Measurements from ENCODE around the gene VASH1.

Gene VASH1

GRCh38 chr14:76718306-76719040 lies 42.8 kb upstream of the VASH1 start:
- TF ChIP-seq SALL2 (tag by site-specific recombination; IDR thresholded peaks at IDR 0.05; ENCODE audit: borderline replicate concordance) (no peak), ZNF658 (tag by site-specific recombination; IDR thresholded peaks at IDR 0.05) (no peak), ZNF624 (tag by site-specific recombination; IDR thresholded peaks at IDR 0.05) (no peak), ZNF621 (tag by site-specific recombination; IDR thresholded peaks at IDR 0.05) (no peak), ZNF341 (tag by site-specific recombination; IDR thresholded peaks at IDR 0.05; ENCODE audit: low read depth) (no peak), ZNF830 (tag by site-specific recombination; IDR thresholded peaks at IDR 0.05; ENCODE audit: low read depth) (no peak), ZNF704 (tag by site-specific recombination; IDR thresholded peaks at IDR 0.05) (no peak), MEIS1 (CRISPR knock-in tag; IDR thresholded peaks at IDR 0.05; ENCODE audit: borderline replicate concordance) (no peak), KLF9 (tag by site-specific recombination; IDR thresholded peaks at IDR 0.05; ENCODE audit: low read depth) (no peak), ZNF626 (tag by site-specific recombination; IDR thresholded peaks at IDR 0.05) (no peak), ZNF416 (tag by site-specific recombination; IDR thresholded peaks at IDR 0.05) (no peak), ZNF837 (tag by site-specific recombination; IDR thresholded peaks at IDR 0.05) (no peak), ZNF311 (tag by site-specific recombination; IDR thresholded peaks at IDR 0.05; ENCODE audit: borderline replicate concordance) (no peak), MZF1 (tag by site-specific recombination; IDR thresholded peaks at IDR 0.05; ENCODE audit: borderline replicate concordance) (no peak), ZNF560 (tag by site-specific recombination; IDR thresholded peaks at IDR 0.05; ENCODE audit: borderline replicate concordance) (no peak), ZNF366 (tag by site-specific recombination; conservative IDR thresholded peaks at IDR 0.05) (no peak), ZNF785 (tag by site-specific recombination; IDR thresholded peaks at IDR 0.05) (no peak)
- TF ChIP-seq, protein P1, sequence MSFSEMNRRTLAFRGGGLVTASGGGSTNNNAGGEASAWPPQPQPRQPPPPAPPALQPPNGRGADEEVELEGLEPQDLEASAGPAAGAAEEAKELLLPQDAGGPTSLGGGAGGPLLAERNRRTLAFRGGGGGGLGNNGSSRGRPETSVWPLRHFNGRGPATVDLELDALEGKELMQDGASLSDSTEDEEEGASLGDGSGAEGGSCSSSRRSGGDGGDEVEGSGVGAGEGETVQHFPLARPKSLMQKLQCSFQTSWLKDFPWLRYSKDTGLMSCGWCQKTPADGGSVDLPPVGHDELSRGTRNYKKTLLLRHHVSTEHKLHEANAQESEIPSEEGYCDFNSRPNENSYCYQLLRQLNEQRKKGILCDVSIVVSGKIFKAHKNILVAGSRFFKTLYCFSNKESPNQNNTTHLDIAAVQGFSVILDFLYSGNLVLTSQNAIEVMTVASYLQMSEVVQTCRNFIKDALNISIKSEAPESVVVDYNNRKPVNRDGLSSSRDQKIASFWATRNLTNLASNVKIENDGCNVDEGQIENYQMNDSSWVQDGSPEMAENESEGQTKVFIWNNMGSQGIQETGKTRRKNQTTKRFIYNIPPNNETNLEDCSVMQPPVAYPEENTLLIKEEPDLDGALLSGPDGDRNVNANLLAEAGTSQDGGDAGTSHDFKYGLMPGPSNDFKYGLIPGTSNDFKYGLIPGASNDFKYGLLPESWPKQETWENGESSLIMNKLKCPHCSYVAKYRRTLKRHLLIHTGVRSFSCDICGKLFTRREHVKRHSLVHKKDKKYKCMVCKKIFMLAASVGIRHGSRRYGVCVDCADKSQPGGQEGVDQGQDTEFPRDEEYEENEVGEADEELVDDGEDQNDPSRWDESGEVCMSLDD (tag by site-specific recombination; IDR thresholded peaks at IDR 0.05) = no peak
- TF ChIP-seq, protein P2, sequence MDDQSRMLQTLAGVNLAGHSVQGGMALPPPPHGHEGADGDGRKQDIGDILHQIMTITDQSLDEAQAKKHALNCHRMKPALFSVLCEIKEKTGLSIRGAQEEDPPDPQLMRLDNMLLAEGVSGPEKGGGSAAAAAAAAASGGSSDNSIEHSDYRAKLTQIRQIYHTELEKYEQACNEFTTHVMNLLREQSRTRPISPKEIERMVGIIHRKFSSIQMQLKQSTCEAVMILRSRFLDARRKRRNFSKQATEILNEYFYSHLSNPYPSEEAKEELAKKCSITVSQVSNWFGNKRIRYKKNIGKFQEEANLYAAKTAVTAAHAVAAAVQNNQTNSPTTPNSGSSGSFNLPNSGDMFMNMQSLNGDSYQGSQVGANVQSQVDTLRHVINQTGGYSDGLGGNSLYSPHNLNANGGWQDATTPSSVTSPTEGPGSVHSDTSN (CRISPR knock-in tag; IDR thresholded peaks at IDR 0.05) = no peak
- TF ChIP-seq, protein P3, sequence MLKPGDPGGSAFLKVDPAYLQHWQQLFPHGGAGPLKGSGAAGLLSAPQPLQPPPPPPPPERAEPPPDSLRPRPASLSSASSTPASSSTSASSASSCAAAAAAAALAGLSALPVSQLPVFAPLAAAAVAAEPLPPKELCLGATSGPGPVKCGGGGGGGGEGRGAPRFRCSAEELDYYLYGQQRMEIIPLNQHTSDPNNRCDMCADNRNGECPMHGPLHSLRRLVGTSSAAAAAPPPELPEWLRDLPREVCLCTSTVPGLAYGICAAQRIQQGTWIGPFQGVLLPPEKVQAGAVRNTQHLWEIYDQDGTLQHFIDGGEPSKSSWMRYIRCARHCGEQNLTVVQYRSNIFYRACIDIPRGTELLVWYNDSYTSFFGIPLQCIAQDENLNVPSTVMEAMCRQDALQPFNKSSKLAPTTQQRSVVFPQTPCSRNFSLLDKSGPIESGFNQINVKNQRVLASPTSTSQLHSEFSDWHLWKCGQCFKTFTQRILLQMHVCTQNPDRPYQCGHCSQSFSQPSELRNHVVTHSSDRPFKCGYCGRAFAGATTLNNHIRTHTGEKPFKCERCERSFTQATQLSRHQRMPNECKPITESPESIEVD (tag by site-specific recombination; IDR thresholded peaks at IDR 0.05) = no peak
- H3K4me1 ChIP-seq (ENCODE audit: control insufficient read depth, insufficient read depth, low read length) = no peaks in the 10 kb centered on the region
- no peak overlapping the region for H3K27ac ChIP-seq (ENCODE audit: extremely low read depth, low read depth, low read length)
- ChIA-PET CTCF (interaction anchor here (0.7 to 2.2 kb wide), 3 partner anchors 8 to 67 kb away, joined by 3 to 16 read pairs (median 5); no protein-coding TSS in a partner anchor), POLR2A (interaction anchor here (0.7 kb wide), 1 partner anchor 12 kb away, joined by 13 read pairs; no protein-coding TSS in a partner anchor)
- H3K9me3 ChIP-seq (ENCODE audit: control insufficient read depth, insufficient read depth, low read depth, low read length) = no peaks in the 10 kb centered on the region
- H3K4me3 ChIP-seq (ENCODE audit: low read depth, low read length) = no peak overlapping the region
- H3K36me3 ChIP-seq (ENCODE audit: control insufficient read depth in 2 of 2, insufficient read depth in 1 of 2, low read length in 2 of 2) = no peaks in the 10 kb centered on the region
